Activated CD4-positive, alpha-beta T cell treated with anti-CD3 and anti-CD28 coated beads, Interleukin-2, amount 50 U/mL, for 48 hours (primary cell): Measurements from ENCODE around the gene SRD5A2.

Experiments
- DNase-seq, 2 experiments: peaks; one replicate each; pipeline ENCODE4 v3.0.0-alpha.2; 2020

The SRD5A2 gene

GRCh38 chr2:31580321-31581117 is at the start of gene SRD5A2:
SRD5A2 (minus strand) TSS chr2:31580938; CDS start chr2:31580900, 38 bp downstream.
- DNase-seq: no peak

GRCh38 chr2:31606509-31606908 is 25.8 kb upstream of the SRD5A2 start:
- DNase-seq: no peak

DNA sequence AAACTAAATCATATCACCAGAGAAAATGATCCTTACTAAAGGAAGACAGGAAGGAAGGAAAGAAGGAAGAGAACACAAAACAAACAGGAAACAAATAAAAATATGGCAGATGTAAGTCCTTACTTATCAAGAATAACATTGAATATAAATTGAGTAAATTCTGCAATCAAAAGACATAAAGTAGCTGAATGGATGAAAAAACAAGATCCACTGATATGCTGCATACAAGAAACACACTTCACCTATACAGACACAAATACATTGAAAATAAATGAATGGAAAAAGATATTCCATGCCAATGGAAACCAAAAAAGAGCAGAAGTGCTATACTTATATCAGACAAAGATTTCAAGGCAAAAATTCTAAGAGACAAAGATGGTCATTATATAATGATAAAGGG is 18.0 kb upstream of the SRD5A2 start:
- no peak for DNase-seq

GRCh38 chr2:31586230-31586629 is 5.5 kb upstream of the SRD5A2 start:
- DNase-seq: no peak

- DNase-seq: no peak
Observed at GRCh38 chr2:31581124-31581795, 522 bp upstream of the SRD5A2 start.

- DNase-seq: no peak
Observed at GRCh38 chr2:31579996-31580320, 780 bp downstream of the SRD5A2 start.

DNA sequence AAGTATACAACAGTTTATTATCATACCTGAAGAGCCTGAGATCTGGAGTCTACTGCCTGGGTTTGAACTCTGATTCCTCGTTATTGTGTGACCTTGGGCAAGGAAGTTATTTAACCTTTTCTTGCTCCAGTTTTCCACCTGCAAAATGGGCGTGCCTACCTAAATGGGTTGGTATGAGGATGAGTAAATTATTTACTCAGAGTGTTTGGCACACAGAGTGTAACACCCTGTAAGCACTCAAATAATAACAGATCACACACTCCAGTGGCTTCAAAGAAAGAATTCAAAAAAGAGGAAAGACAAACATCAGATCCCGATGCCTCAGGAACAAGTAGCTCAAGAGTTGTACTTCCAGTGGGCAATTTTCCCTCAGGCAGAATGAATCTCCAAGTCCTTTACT is 2.4 kb downstream of the SRD5A2 start:
- no peak for DNase-seq

DNA sequence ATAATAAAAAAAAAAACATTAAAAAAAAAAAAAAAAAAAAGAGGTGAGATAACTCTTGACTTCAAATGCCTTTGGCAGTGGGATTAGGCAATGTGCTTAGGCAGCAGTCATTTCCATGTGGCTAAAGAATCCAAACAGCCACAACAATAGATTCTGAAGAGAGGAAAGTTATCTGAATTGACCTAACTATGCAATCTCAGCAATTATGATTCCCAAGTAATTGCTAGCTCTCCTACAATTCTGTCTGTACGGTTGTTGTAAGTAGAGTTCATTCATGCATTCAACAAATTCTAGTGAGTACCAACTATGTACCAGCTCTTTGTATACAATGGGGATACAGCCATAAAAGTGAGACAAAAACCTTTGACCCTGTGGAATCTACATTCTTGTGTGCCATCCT is 3.6 kb downstream of the SRD5A2 start:
- DNase-seq: no peak

- no peak for DNase-seq
Observed at GRCh38 chr2:31568585-31569201, 12.0 kb downstream of the SRD5A2 start.

GRCh38 chr2:31567679-31568078 is 13.1 kb downstream of the SRD5A2 start:
- DNase-seq: no peak

- no peak for DNase-seq
Observed at GRCh38 chr2:31563273-31563839, 17.4 kb downstream of the SRD5A2 start.

DNA sequence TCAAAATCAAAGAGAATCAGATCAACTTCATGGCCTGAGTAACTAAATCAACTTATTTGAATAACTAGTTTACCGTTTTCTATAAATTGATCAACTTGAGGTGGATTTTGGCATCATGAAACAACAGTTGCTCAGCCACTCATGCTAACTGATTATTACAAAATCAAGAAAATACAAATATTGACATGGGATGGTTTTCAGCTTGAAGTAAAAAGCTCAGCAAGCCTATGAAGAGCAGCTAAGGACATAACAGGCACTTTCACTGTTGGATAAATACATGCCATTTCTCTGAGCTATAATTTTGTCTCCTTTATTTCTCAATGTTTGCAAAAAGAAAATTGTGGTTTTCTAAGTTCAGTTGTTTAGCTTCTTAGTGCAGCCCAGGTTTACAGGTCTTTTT is 18.9 kb downstream of the SRD5A2 start:
- no peak for DNase-seq

GRCh38 chr2:31558401-31559295 is 22.1 kb downstream of the SRD5A2 start:
- DNase-seq: no peak

DNA sequence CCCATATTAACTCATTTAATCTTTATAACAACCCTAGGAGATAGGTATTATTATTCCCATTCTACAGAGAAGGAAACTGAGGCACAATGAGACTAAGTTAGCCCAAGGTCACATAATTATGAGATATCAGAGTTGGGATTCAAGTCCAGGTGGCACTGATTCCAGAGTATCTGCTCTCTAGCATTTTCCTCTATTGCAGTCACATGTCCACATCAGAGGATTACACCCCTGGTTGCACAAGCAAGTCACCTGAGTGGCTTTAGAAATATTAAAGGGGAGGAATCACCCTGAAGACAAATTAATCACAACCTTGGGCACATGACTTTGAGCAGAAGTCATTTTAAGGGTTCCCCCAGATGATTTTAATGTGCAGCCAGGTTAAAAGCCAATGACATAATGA is 23.8 kb downstream of the SRD5A2 start:
- DNase-seq: no peak

GRCh38 chr2:31555967-31556706 is 24.6 kb downstream of the SRD5A2 start:
- DNase-seq: no peak

DNA sequence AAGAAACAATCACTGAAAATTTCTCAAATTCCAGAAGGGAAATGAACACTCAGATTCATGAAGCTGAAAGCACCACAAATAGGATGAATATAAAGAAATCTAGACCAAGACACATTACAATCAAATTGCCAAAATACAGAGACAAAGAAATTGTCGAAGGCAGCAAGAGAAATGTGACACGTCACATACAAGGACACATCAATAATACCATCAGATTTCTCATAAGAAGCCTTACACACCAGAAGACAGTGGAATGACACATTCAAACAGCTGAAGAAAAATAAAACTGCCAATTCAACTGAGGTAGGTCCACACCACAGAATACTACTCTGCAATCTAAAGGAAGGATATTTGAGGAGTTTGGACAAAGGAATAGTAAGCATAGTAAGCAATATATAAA is 27.4 kb downstream of the SRD5A2 start:
- DNase-seq: no peak

- no peak for DNase-seq
Observed at GRCh38 chr2:31547485-31547884, 33.3 kb downstream of the SRD5A2 start.

GRCh38 chr2:31541853-31542252 is 38.9 kb downstream of the SRD5A2 start:
- DNase-seq: no peak

GRCh38 chr2:31539505-31539904 is 41.2 kb downstream of the SRD5A2 start:
- no peak for DNase-seq

GRCh38 chr2:31535768-31536167 is 45.0 kb downstream of the SRD5A2 start:
- no peak for DNase-seq

DNA sequence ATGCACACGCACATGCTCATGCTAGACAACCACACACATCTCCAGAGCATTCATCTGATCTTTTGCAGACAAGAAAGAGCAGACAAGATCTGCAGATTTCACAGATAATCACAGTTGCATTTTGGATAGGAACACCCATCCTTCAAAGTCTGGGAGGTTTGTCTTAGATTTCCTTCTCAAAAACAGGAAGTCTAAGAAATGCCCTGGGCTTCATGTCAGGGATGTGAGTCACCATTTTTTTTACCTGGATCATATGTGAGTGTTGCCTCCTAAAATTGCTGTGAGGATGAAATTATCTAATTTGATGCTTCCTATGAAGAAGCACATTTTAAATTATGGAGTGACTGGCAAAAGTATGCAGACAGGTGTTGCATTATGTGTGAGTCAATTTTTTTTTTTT is 46.1 kb downstream of the SRD5A2 start:
- no peak for DNase-seq

- DNase-seq: no peak
Observed at GRCh38 chr2:31533036-31533435, 47.7 kb downstream of the SRD5A2 start.
